K562 (cell line): Measurements from ENCODE around the gene RARA. TPM values are rescaled to one million over a fixed set of nuclear protein-coding genes. Genes with fewer than 3 reads are reported as not detected.
A peak's percentile ranks its signal among the peaks of the same experiment; 100 is the strongest.

ENCODE experiments used
- BACH1 ChIP-seq: fragments of 200-800 bp; sonication (Bioruptor generic); IDR thresholded peaks from 2 replicates; pipeline ENCODE4 v1.6.1; 2016; ENCODE audit warnings: missing genetic modification characterization, missing compliant biosample characterization
- CEBPG ChIP-seq, 3 experiments: fragments of 200-800 bp in 1 of 3; sonication (Bioruptor generic) in 1 of 3; sonication (generic) in 1 of 3; formaldehyde crosslinking in 1 of 3; IDR thresholded peaks in 2 of 3; conservative IDR thresholded peaks in 1 of 3; 2 replicates each; pipeline versions ENCODE4 v1.6.1 to v1.8.0; 2016 to 2022; ENCODE audit warnings: missing compliant biosample characterization in 2 of 3, missing genetic modification characterization in 2 of 3, mild to moderate bottlenecking in 1 of 3, missing genetic modification reagents in 1 of 3
- CGGBP1 ChIP-seq: fragments of 250-450 bp; sonication (Bioruptor Pico); IDR thresholded peaks from 2 replicates; pipeline ENCODE4 v1.9.0; 2021; ENCODE audit warnings: mild to moderate bottlenecking
- CTBP1 ChIP-seq: fragments of 450-650 bp; IDR thresholded peaks from 2 replicates; pipeline ENCODE4 v1.6.1; 2016; ENCODE audit warnings: borderline replicate concordance
- CTCF ChIP-seq, 3 experiments: IDR thresholded peaks in 2 of 3; conservative IDR thresholded peaks in 1 of 3; 2 replicates each; pipeline ENCODE4 v1.5.1; 2011 to 2012; ENCODE audit warnings: low read length in 3 of 3, mild to moderate bottlenecking in 3 of 3, control low read depth in 2 of 3, improper control_type of control experiment in 1 of 3, inconsistent platforms in 1 of 3, low read depth in 1 of 3, mixed read lengths in 1 of 3, moderate library complexity in 1 of 3; ENCODE audit not compliant: insufficient read depth in 2 of 3
- EP300 ChIP-seq: IDR thresholded peaks from 2 replicates; pipeline ENCODE4 v1.6.1; 2012; ENCODE audit warnings: low read length, improper control_type of control experiment
- FOS ChIP-seq: IDR thresholded peaks from 3 replicates; pipeline ENCODE4 v1.6.1; 2011; ENCODE audit not compliant: insufficient read length; ENCODE audit errors: extremely low read depth
- HNRNPLL ChIP-seq: fragments of 200-400 bp; formaldehyde crosslinking; IDR thresholded peaks from 2 replicates; pipeline ENCODE4 v1.6.1; 2017; ENCODE audit warnings: low read length, low read depth, mild to moderate bottlenecking; ENCODE audit not compliant: poor library complexity, severe bottlenecking
- RUNX1 ChIP-seq: sonication (generic); IDR thresholded peaks from 2 replicates; pipeline ENCODE4 v1.6.1; 2016; ENCODE audit warnings: antibody characterized with exemption, low read depth
- SPI1 ChIP-seq: IDR thresholded peaks from 2 replicates; pipeline ENCODE4 v1.6.1; 2011; ENCODE audit warnings: low read depth, low read length, control low read depth, borderline replicate concordance
- STAG1 ChIP-seq: sonication (generic); formaldehyde crosslinking; IDR thresholded peaks from 2 replicates; pipeline ENCODE4 v1.5.0; 2020; ENCODE audit warnings: missing genetic modification reagents, borderline replicate concordance
- YY1 ChIP-seq, 3 experiments: IDR thresholded peaks; 2 replicates each; pipeline ENCODE4 v1.6.1; 2011; ENCODE audit warnings: low read length in 2 of 3, mild to moderate bottlenecking in 2 of 3, moderate library complexity in 2 of 3, borderline replicate concordance in 1 of 3, control low read depth in 1 of 3, low read depth in 1 of 3; ENCODE audit not compliant: insufficient read depth in 3 of 3, insufficient replicate concordance in 2 of 3, control insufficient read depth in 1 of 3, insufficient read length in 1 of 3; ENCODE audit errors: extremely low read depth in 1 of 3
- ZKSCAN1 ChIP-seq: fragments of 150-350 bp; IDR thresholded peaks from 2 replicates; pipeline ENCODE4 v1.6.1; 2016; ENCODE audit warnings: low read depth, low read length
- ZNF324 ChIP-seq: fragments of 250-450 bp; sonication (Bioruptor Pico); IDR thresholded peaks from 2 replicates; pipeline ENCODE4 v1.4.0; 2020; ENCODE audit warnings: mild to moderate bottlenecking
- polyA plus RNA-seq, 8 experiments: library from polyadenylated mRNA; depleted of rRNA in 4 of 8; stranded (reverse) in 5 of 8; unstranded in 3 of 8; fragments of >200 nt; fragmentation: Nextera tagmentation in 2 of 8; fragmentation: Illumina TruSeq in 1 of 8; extraction: Ambion mirVana in 2 of 8; extraction: Trizol in 1 of 8; gene quantifications; 2 replicates each; pipeline versions ENCODE4 v1.2.1 to v1.2.3, GENCODE V29; 2011 to 2014; ENCODE audit warnings: inconsistent platforms in 1 of 8, missing spikeins in 1 of 8
- total RNA-seq, 7 experiments: library from RNA; depleted of rRNA in 6 of 7; stranded (reverse); fragments of >200 nt in 6 of 7; fragmentation: Illumina TruSeq in 2 of 7; extraction: Trizol in 2 of 7; gene quantifications; 2 replicates each; pipeline versions ENCODE4 v1.2.1 to v1.2.3, GENCODE V29; 2011 to 2021; ENCODE audit warnings: low replicate concordance in 1 of 7
- TF ChIP-seq, protein P1 (sequence below): fragments of 200-800 bp; sonication (Bioruptor generic); IDR thresholded peaks from 2 replicates; pipeline ENCODE4 v1.6.1; 2017; ENCODE audit warnings: missing genetic modification characterization, missing compliant biosample characterization
- TF ChIP-seq, protein P2 (sequence below): sonication (generic); formaldehyde crosslinking; IDR thresholded peaks from 2 replicates; pipeline ENCODE4 v1.8.0; 2022; ENCODE audit warnings: missing genetic modification reagents, mild to moderate bottlenecking, moderate library complexity, borderline replicate concordance
- TF ChIP-seq, protein P3 (sequence below): fragments of 250-450 bp; sonication (Bioruptor Pico); IDR thresholded peaks from 2 replicates; pipeline ENCODE4 v1.8.0; 2022; ENCODE audit warnings: inconsistent platforms

Gene RARA
- total and polyA plus RNA-seq, 9 of the 15 experiments (the other 6 are each of a cell fraction or from before 2014, with no cell fraction given) = 0.10 to 28.0 (median 7.9) TPM

DNA sequence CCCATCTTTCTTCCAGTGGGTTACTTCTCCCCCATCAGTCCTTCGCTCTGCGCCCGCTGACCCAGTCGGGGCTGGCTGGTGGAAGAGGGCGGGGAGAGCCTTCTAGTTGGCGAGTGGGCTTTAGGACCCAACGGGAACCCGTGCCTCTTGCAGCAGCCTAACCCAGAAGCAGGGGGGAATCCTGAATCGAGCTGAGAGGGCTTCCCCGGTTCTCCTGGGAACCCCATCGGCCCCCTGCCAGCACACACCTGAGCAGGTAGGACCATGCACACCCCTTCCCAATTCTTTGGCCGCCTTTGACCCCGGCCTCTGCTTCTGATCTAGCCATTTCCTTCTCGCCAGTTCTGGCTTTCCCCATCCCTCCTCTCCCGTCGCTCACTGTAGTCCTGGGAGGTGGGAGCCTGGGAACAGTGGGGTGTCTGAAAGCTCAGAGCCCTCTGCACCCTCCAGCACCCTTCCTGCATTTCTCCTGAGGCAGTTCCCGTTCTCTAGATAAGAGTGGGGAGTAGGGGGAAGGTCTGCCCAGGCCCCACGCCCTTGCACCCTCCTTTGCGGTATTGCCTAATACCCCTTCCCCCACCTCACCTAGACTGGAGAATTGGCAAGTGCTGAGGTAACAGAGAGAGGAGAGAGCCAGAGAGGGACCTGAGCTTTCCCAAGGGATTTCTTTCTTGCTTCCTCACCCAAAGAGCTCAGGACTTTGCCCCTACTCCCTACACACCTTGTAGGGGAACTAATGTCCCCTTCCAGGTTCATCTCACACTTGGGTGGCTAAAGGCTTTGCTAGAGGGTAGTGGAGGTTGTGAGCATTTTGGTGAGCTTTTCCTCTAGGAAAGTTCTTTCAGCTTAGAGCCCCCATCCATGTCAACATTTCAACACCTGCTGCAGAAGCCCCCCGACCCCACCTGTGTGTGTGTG is at the start of gene RARA (continued):
- TF ChIP-seq ZNF324 (CRISPR knock-in tag) (no peak), FOS (no peak), YY1 (IDR thresholded peaks at IDR 0.05; ENCODE audit: borderline replicate concordance in 1 of 3, control insufficient read depth in 1 of 3, extremely low read depth in 1 of 3, insufficient read depth in 3 of 3, insufficient read length in 1 of 3, insufficient replicate concordance in 2 of 3, low read depth in 1 of 3, low read length in 2 of 3) (peak in 1 of 3 experiments; percentile 9), RUNX1 (no peak), BACH1 (tag) (no peak), STAG1 (CRISPR knock-in tag) (no peak), CTBP1 (peak; percentile 14; the same call in 1 of the 2 replicates), EP300 (no peak), CTCF (IDR thresholded peaks at IDR 0.05 in 2 of 3, conservative IDR thresholded peaks at IDR 0.05 in 1 of 3; ENCODE audit: insufficient read depth in 2 of 3, low read depth in 1 of 3, low read length in 3 of 3) (no peak), CEBPG (CRISPR knock-in tag; IDR thresholded peaks at IDR 0.05) (peak; percentile 73), CEBPG (tag; conservative IDR thresholded peaks at IDR 0.05 in 1 of 2, IDR thresholded peaks at IDR 0.05 in 1 of 2) (peak; percentile 75 to 87), SPI1 (0 out of 2 replicates have a peak, but pooled peaks have one; percentile 23), CGGBP1 (CRISPR knock-in tag) (no peak), ZKSCAN1 (no peak), HNRNPLL (no peak)
- TF ChIP-seq, protein P1, sequence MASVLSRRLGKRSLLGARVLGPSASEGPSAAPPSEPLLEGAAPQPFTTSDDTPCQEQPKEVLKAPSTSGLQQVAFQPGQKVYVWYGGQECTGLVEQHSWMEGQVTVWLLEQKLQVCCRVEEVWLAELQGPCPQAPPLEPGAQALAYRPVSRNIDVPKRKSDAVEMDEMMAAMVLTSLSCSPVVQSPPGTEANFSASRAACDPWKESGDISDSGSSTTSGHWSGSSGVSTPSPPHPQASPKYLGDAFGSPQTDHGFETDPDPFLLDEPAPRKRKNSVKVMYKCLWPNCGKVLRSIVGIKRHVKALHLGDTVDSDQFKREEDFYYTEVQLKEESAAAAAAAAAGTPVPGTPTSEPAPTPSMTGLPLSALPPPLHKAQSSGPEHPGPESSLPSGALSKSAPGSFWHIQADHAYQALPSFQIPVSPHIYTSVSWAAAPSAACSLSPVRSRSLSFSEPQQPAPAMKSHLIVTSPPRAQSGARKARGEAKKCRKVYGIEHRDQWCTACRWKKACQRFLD = no peak
- TF ChIP-seq, protein P2, sequence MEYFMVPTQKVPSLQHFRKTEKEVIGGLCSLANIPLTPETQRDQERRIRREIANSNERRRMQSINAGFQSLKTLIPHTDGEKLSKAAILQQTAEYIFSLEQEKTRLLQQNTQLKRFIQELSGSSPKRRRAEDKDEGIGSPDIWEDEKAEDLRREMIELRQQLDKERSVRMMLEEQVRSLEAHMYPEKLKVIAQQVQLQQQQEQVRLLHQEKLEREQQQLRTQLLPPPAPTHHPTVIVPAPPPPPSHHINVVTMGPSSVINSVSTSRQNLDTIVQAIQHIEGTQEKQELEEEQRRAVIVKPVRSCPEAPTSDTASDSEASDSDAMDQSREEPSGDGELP = 0 out of 2 replicates have a peak, but pooled peaks have one; percentile 15
- TF ChIP-seq, protein P3, sequence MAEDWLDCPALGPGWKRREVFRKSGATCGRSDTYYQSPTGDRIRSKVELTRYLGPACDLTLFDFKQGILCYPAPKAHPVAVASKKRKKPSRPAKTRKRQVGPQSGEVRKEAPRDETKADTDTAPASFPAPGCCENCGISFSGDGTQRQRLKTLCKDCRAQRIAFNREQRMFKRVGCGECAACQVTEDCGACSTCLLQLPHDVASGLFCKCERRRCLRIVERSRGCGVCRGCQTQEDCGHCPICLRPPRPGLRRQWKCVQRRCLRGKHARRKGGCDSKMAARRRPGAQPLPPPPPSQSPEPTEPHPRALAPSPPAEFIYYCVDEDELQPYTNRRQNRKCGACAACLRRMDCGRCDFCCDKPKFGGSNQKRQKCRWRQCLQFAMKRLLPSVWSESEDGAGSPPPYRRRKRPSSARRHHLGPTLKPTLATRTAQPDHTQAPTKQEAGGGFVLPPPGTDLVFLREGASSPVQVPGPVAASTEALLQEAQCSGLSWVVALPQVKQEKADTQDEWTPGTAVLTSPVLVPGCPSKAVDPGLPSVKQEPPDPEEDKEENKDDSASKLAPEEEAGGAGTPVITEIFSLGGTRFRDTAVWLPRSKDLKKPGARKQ (CRISPR knock-in tag) = no peak
